BLaER1 treated with 17β-estradiol and CSF1 and Interleukin-3, amounts not matched to agents 10 nM and 100 nM (cell line): ENCODE data around the gene ZC3H18.
"Not testable (repeated sequence)": the region's sequence is repeated elsewhere in the genome, so short reads cannot be mapped to it uniquely, and the experiment has no call there.

Source experiments
- H3K27ac ChIP-seq, 11 experiments: shearing (Covaris generic); formaldehyde crosslinking; 2 replicates each; pipeline ENCODE4 v1.8.1; 2022
- H3K27me3 ChIP-seq, 11 experiments: shearing (Covaris generic); formaldehyde crosslinking; 2 replicates each; pipeline ENCODE4 v1.8.1; 2022
- H3K36me3 ChIP-seq, 11 experiments: shearing (Covaris generic); formaldehyde crosslinking; 2 replicates each; pipeline ENCODE4 v1.8.1; 2022
- H3K4me1 ChIP-seq, 10 experiments: shearing (Covaris generic); formaldehyde crosslinking; 2 replicates each; pipeline ENCODE4 v1.8.1; 2022
- H3K4me2 ChIP-seq, 11 experiments: shearing (Covaris generic); formaldehyde crosslinking; 2 replicates each; pipeline ENCODE4 v1.8.1; 2022
- H3K4me3 ChIP-seq, 10 experiments: shearing (Covaris generic); formaldehyde crosslinking; 2 replicates each; pipeline ENCODE4 v1.8.1; 2022
- H3K9ac ChIP-seq, 11 experiments: shearing (Covaris generic); formaldehyde crosslinking; 2 replicates each; pipeline ENCODE4 v1.8.1; 2022
- H3K9me3 ChIP-seq, 11 experiments: shearing (Covaris generic); formaldehyde crosslinking; replicated peaks in 1 of 11; 2 replicates each; pipeline ENCODE4 v1.8.1; 2022
- H4K20me1 ChIP-seq, 11 experiments: shearing (Covaris generic); formaldehyde crosslinking; 2 replicates each; pipeline ENCODE4 v1.8.1; 2022
- Cebpa-rat ChIP-seq, 11 experiments: shearing (Covaris generic); IDR thresholded peaks; 2 replicates each; pipeline ENCODE4 v1.8.1; 2022

ZC3H18 gene

GRCh38 chr16:88662843-88663606 is 92.8 kb downstream of the ZC3H18 start, which contains the start of gene MVD:
Gene MVD (minus strand): TSS chr16:88663091. CDS start chr16:88663080, 11 bp downstream.
- Histone ChIP-seq H4K20me1 (peaks cover 0 to 35% (median 9%) of the 10 kb centered on the region in 11 experiments; a peak in 11 of 22 replicates), H3K27me3 (no peaks in the 10 kb centered on the region), H3K4me3 (peak within 1 kb of the TSS; percentile 76 to 97 (median 90)), H3K9me3 (no peaks in the 10 kb centered on the region), H3K4me1 (peaks cover 37 to 55% (median 44%) of the 10 kb centered on the region in 10 experiments), H3K36me3 (peaks cover 0 to 20% (median 0%) of the 10 kb centered on the region in 11 experiments; a peak in 5 of 22 replicates), H3K9ac (peak within 1 kb of the TSS; percentile 82 to 89 (median 86)), H3K27ac (peak within 1 kb of the TSS; percentile 32 to 84 (median 78); a peak in 21 of 22 replicates), H3K4me2 (peak within 1 kb of the TSS; percentile 97 to 100 (median 99))
- no peak for TF ChIP-seq Cebpa-rat (IDR thresholded peaks at IDR 0.05)

GRCh38 chr16:88665148-88665547 is 94.9 kb downstream of the ZC3H18 start:
- Histone ChIP-seq H3K9ac (0 out of 22 replicates have a peak overlapping the region, but pooled peaks of 1 of the 11 experiments have one; percentile 4), H3K36me3 (peaks cover 0 to 18% (median 0%) of the 10 kb centered on the region in 11 experiments; a peak in 9 of 22 replicates), H3K27ac (no peak overlapping the region), H3K4me3 (no peak overlapping the region), H3K4me1 (peaks cover 26 to 36% (median 32%) of the 10 kb centered on the region in 10 experiments), H4K20me1 (peaks cover 0 to 19% (median 8%) of the 10 kb centered on the region in 11 experiments; a peak in 7 of 22 replicates), H3K4me2 (no peak overlapping the region), H3K27me3 (no peaks in the 10 kb centered on the region), H3K9me3 (no peaks in the 10 kb centered on the region)
- TF ChIP-seq Cebpa-rat (IDR thresholded peaks at IDR 0.05), result no peak

GRCh38 chr16:88665570-88665969 is 95.4 kb downstream of the ZC3H18 start:
- H3K4me1 ChIP-seq, result peaks cover 23 to 32% (median 28%) of the 10 kb centered on the region in 10 experiments
- H3K36me3 ChIP-seq, result peaks cover 0 to 16% (median 0%) of the 10 kb centered on the region in 11 experiments; a peak in 7 of 22 replicates
- no peak overlapping the region for H3K4me2 ChIP-seq
- no peaks in the 10 kb centered on the region for H3K27me3 ChIP-seq
- no peak for TF ChIP-seq Cebpa-rat (IDR thresholded peaks at IDR 0.05)
- no peak overlapping the region for H3K4me3 ChIP-seq
- no peak overlapping the region for H3K27ac ChIP-seq
- no peaks in the 10 kb centered on the region for H3K9me3 ChIP-seq
- H4K20me1 ChIP-seq, result peaks cover 0 to 15% (median 8%) of the 10 kb centered on the region in 11 experiments; a peak in 7 of 22 replicates
- 0 out of 22 replicates have a peak overlapping the region, but pooled peaks of 1 of the 11 experiments have one; percentile 4 for H3K9ac ChIP-seq

- Histone ChIP-seq H3K9ac (peak overlapping the region in 1 of 11 experiments; percentile 13; a peak in 2 of 22 replicates), H3K36me3 (peaks cover 0 to 16% (median 4%) of the 10 kb centered on the region in 11 experiments; a peak in 7 of 22 replicates), H3K4me2 (no peak overlapping the region), H3K9me3 (no peaks in the 10 kb centered on the region), H3K27me3 (no peaks in the 10 kb centered on the region), H3K27ac (no peak overlapping the region), H3K4me3 (no peak overlapping the region), H4K20me1 (peaks cover 0 to 17% (median 0%) of the 10 kb centered on the region in 11 experiments; a peak in 4 of 22 replicates), H3K4me1 (peaks cover 10 to 19% (median 15%) of the 10 kb centered on the region in 10 experiments)
- no peak for TF ChIP-seq Cebpa-rat (IDR thresholded peaks at IDR 0.05)
These were observed 97.3 kb downstream of the ZC3H18 start for GRCh38 chr16:88667461-88667860.

- H3K4me1 ChIP-seq, result peaks cover 3 to 27% (median 22%) of the 10 kb centered on the region in 10 experiments; a peak in 19 of 20 replicates
- H3K27me3 ChIP-seq, H3K4me2 ChIP-seq, H3K27ac ChIP-seq, H3K9ac ChIP-seq, H3K4me3 ChIP-seq, H3K9me3 ChIP-seq: not testable (repeated sequence)
- peaks cover 0 to 25% (median 0%) of the 10 kb centered on the region in 11 experiments; a peak in 3 of 22 replicates for H4K20me1 ChIP-seq
- peaks cover 0 to 31% (median 7%) of the 10 kb centered on the region in 11 experiments; a peak in 12 of 22 replicates for H3K36me3 ChIP-seq
These were observed 99.3 kb downstream of the ZC3H18 start for GRCh38 chr16:88669493-88669892.

GRCh38 chr16:88669980-88670379 is 99.8 kb downstream of the ZC3H18 start:
- no peaks in the 10 kb centered on the region for H3K27me3 ChIP-seq
- H3K27ac ChIP-seq, result no peak overlapping the region
- H3K4me1 ChIP-seq, result peaks cover 0 to 32% (median 26%) of the 10 kb centered on the region in 10 experiments; a peak in 15 of 20 replicates
- H3K4me2 ChIP-seq, result no peak overlapping the region
- H3K4me3 ChIP-seq, result no peak overlapping the region
- no peaks in the 10 kb centered on the region for H3K9me3 ChIP-seq
- no peak for TF ChIP-seq Cebpa-rat (IDR thresholded peaks at IDR 0.05)
- H4K20me1 ChIP-seq, result peaks cover 0 to 25% (median 0%) of the 10 kb centered on the region in 11 experiments; a peak in 2 of 22 replicates
- no peak overlapping the region for H3K9ac ChIP-seq
- peaks cover 0 to 34% (median 7%) of the 10 kb centered on the region in 11 experiments; a peak in 12 of 22 replicates for H3K36me3 ChIP-seq

GRCh38 chr16:88671806-88672205 is 101.6 kb downstream of the ZC3H18 start:
- Histone ChIP-seq H3K27me3 (no peaks in the 10 kb centered on the region), H3K27ac (no peak overlapping the region), H3K9ac (no peak overlapping the region; a peak in 1 of 22 replicates), H3K4me3 (no peak overlapping the region), H3K4me2 (peak overlapping the region in 2 of 11 experiments; percentile 26 to 36; a peak in 1 of 22 replicates), H3K36me3 (peaks cover 0 to 41% (median 12%) of the 10 kb centered on the region in 11 experiments; a peak in 14 of 22 replicates), H4K20me1 (peaks cover 0 to 43% (median 0%) of the 10 kb centered on the region in 11 experiments; a peak in 2 of 22 replicates), H3K4me1 (peaks cover 0 to 48% (median 30%) of the 10 kb centered on the region in 10 experiments; a peak in 15 of 20 replicates), H3K9me3 (no peaks in the 10 kb centered on the region)
- no peak for TF ChIP-seq Cebpa-rat (IDR thresholded peaks at IDR 0.05)

GRCh38 chr16:88672776-88673175 is 102.6 kb downstream of the ZC3H18 start:
- no peak for TF ChIP-seq Cebpa-rat (IDR thresholded peaks at IDR 0.05)
- H3K27me3 ChIP-seq, result no peaks in the 10 kb centered on the region
- no peak overlapping the region for H3K27ac ChIP-seq
- H3K9me3 ChIP-seq, result no peaks in the 10 kb centered on the region
- peaks cover 0 to 48% (median 28%) of the 10 kb centered on the region in 10 experiments; a peak in 15 of 20 replicates for H3K4me1 ChIP-seq
- peak overlapping the region in 1 of 11 experiments; percentile 28; a peak in 1 of 22 replicates for H3K9ac ChIP-seq
- peak overlapping the region in 5 of 11 experiments; percentile 12 to 50 (median 32); a peak in 7 of 22 replicates for H3K4me2 ChIP-seq
- H3K4me3 ChIP-seq, result no peak overlapping the region
- peaks cover 0 to 45% (median 0%) of the 10 kb centered on the region in 11 experiments; a peak in 2 of 22 replicates for H4K20me1 ChIP-seq
- H3K36me3 ChIP-seq, result peaks cover 0 to 51% (median 17%) of the 10 kb centered on the region in 11 experiments; a peak in 14 of 22 replicates
